ENCODE measurements around the gene HOXA7. TPM values are rescaled to one million over a fixed set of nuclear protein-coding genes. Genes with fewer than 3 reads are reported as not detected.

The HOXA7 gene
- total and polyA plus RNA-seq, 2 donors (not counting 3 experiments of a cell fraction or from before 2014, with no cell fraction given), result 18.1 to 18.5 TPM

- BruUV-seq (replicated peaks), result no TSS peak
- no peaks in the 10 kb centered on the region for H3K27me3 ChIP-seq (ENCODE audit: control insufficient read depth in 2 of 2, insufficient read depth in 2 of 2, low read length in 2 of 2)
- TF ChIP-seq JUN (IDR thresholded peaks at IDR 0.05; ENCODE audit: borderline replicate concordance, insufficient read depth, insufficient read length, low read depth) (no peak), GATA2 (IDR thresholded peaks at IDR 0.05; ENCODE audit: insufficient read depth, insufficient read length, low read depth, low read length) (no peak), EZH2 (IDR thresholded peaks at IDR 0.05; ENCODE audit: borderline replicate concordance, low read depth, low read length, severe bottlenecking) (no peak), CTCF (IDR thresholded peaks at IDR 0.05; ENCODE audit: extremely low read depth in 1 of 2, insufficient read depth in 1 of 2, low read depth in 1 of 2, low read length in 2 of 2) (no peak), MAX (IDR thresholded peaks at IDR 0.05; ENCODE audit: insufficient read depth, insufficient read length) (no peak), FOS (IDR thresholded peaks at IDR 0.05; ENCODE audit: borderline replicate concordance, insufficient read depth, low read length) (no peak), POLR2AphosphoS5 (IDR thresholded peaks at IDR 0.05; ENCODE audit: insufficient read depth, low read depth, low read length) (no peak), MYC (IDR thresholded peaks at IDR 0.05; ENCODE audit: low read depth, low read length) (no peak), POLR2A (IDR thresholded peaks at IDR 0.05; ENCODE audit: low read depth, low read length) (no peak)
- dilution Hi-C loops (cut with MboI; ENCODE audit: extremely low pct_ligation_motif_present, low sequenced_read_pairs) (loop anchor here (25.0 kb wide), 1 partner anchor 968 kb away; no protein-coding TSS in a partner anchor), intact Hi-C loops (cut with micrococcal nuclease) (loop anchor here (5.0 kb wide), 1 partner anchor 998 kb away; no protein-coding TSS in a partner anchor)
- peak overlapping the region; percentile 78 for H3K9ac ChIP-seq (replicated peaks; ENCODE audit: extremely low read depth, insufficient read depth, low read length)
- H3K36me3 ChIP-seq (ENCODE audit: control insufficient read depth in 2 of 2, extremely low read depth in 1 of 2, insufficient read depth in 2 of 2, low read length in 2 of 2), result no peaks in the 10 kb centered on the region
- peak overlapping the region; percentile 92 for H3K4me2 ChIP-seq (ENCODE audit: insufficient read depth, low read length)
- no peaks in the 10 kb centered on the region for H3K9me1 ChIP-seq (replicated peaks; ENCODE audit: control insufficient read depth, extremely low read depth, insufficient read depth, low read length)
- H2AFZ ChIP-seq (ENCODE audit: low read depth, low read length), result peak overlapping the region; percentile 10
- peaks cover 68% of the 10 kb centered on the region for H3K4me1 ChIP-seq (ENCODE audit: control insufficient read depth, extremely low read depth, insufficient read depth, low read length)
- H3K9me3 ChIP-seq (replicated peaks; ENCODE audit: control insufficient read depth, insufficient read depth, low read length), result no peaks in the 10 kb centered on the region
- H3K79me2 ChIP-seq (ENCODE audit: control insufficient read depth, insufficient read depth, low read length), result peaks cover 87% of the 10 kb centered on the region
- DNase-seq (ENCODE audit: low read depth, low spot score) (peak; percentile 72), FAIRE-seq (peak; percentile 77)
- H3K27ac ChIP-seq (ENCODE audit: insufficient read depth, low read depth, low read length), result peak overlapping the region; percentile 96
- CTCF ChIA-PET, result interaction anchor here (0.5 to 2.0 kb wide), 7 partner anchors 10 to 1293 kb away, joined by 3 to 8 read pairs (median 3); partner anchors contain the start of genes HOXA11 and HOXA5
- peak overlapping the region; percentile 59 to 76 (median 60) for H3K4me3 ChIP-seq (replicated peaks in 1 of 3; ENCODE audit: insufficient read depth in 1 of 3, low read depth in 1 of 3, low read length in 3 of 3)
- no peaks in the 10 kb centered on the region for H4K20me1 ChIP-seq (replicated peaks; ENCODE audit: control insufficient read depth, extremely low read depth, insufficient read depth, low read length)
- POLR2A ChIA-PET, result interaction anchor here (0.6 kb wide), 1 partner anchor 35 kb away, joined by 7 read pairs; no protein-coding TSS in a partner anchor
Measured at GRCh38 chr7:27154901-27155815, 1.3 kb downstream of the HOXA7 start.
